Panc1 (cell line): Measurements from ENCODE around the gene PPP1R1C. TPM values are rescaled to one million over a fixed set of nuclear protein-coding genes. Genes with fewer than 3 reads are reported as not detected.

Experiments
- ATAC-seq: fragments of 200-7000 bp; cut with Tn5 transposase; 2 replicates; pipeline ENCODE4 v1.9.1; 2020; ENCODE audit warnings: mild to moderate bottlenecking, moderate library complexity
- BruUV-seq: library from RNA; stranded (reverse); fragments of 400-500 nt; replicated peaks from 2 replicates; lab custom pipeline; 2021; lab: Mats Ljungman, UMichigan
- CTCF ChIA-PET: fragments of 300-600 bp; sonication (Branson Sonifier 250); formaldehyde crosslinking; loops from one replicate; lab custom pipeline; 2022; ENCODE audit warnings: antibody characterized with exemption; lab: Charles Lee
- POLR2A ChIA-PET: fragments of 300-600 bp; sonication (Branson Sonifier 250); formaldehyde crosslinking; loops from one replicate; lab custom pipeline; 2022; ENCODE audit warnings: antibody characterized with exemption; lab: Charles Lee
- DNase-seq: peaks from one replicate; pipeline ENCODE4 v3.0.0-alpha.2; 2010; ENCODE audit warnings: low read depth, low spot score
- H3K27ac ChIP-seq: 2 replicates; pipeline ENCODE4 v1.5.1; 2011; ENCODE audit warnings: mild to moderate bottlenecking, low read length, inconsistent platforms
- H3K27me3 ChIP-seq: fragments of 200-500 bp; sonication (Bioruptor generic); 2 replicates; pipeline ENCODE4 v1.6.0; 2014; ENCODE audit warnings: low read length, inconsistent platforms; ENCODE audit not compliant: control insufficient read depth, insufficient read depth
- H3K36me3 ChIP-seq: fragments of 200-500 bp; sonication (Bioruptor generic); 2 replicates; pipeline ENCODE4 v1.5.1; 2014; ENCODE audit warnings: inconsistent platforms, mild to moderate bottlenecking, low read length, moderate library complexity; ENCODE audit not compliant: control insufficient read depth, insufficient read depth
- H3K4me1 ChIP-seq: 2 replicates; pipeline ENCODE4 v1.5.1; 2011; ENCODE audit warnings: inconsistent platforms, mild to moderate bottlenecking, low read length, moderate library complexity; ENCODE audit not compliant: control insufficient read depth, insufficient read depth
- H3K4me3 ChIP-seq, 2 experiments: 2 replicates each; pipeline ENCODE4 v1.5.1; 2011 to 2012; ENCODE audit warnings: low read depth in 2 of 2, low read length in 2 of 2, mild to moderate bottlenecking in 2 of 2, inconsistent platforms in 1 of 2, moderate library complexity in 1 of 2
- H3K9me3 ChIP-seq: fragments of 200-500 bp; sonication (Bioruptor generic); 2 replicates; pipeline ENCODE4 v1.5.1; 2014; ENCODE audit warnings: low read depth, mild to moderate bottlenecking, inconsistent platforms, low read length, moderate library complexity; ENCODE audit not compliant: control insufficient read depth, insufficient read depth
- POLR2AphosphoS5 ChIP-seq: IDR thresholded peaks from 2 replicates; pipeline ENCODE4 v1.6.1; 2012; ENCODE audit warnings: mild to moderate bottlenecking, low read depth, low read length, moderate library complexity
- SIN3A ChIP-seq: IDR thresholded peaks from 2 replicates; pipeline ENCODE4 v1.6.1; 2012; ENCODE audit warnings: low read depth, mild to moderate bottlenecking, low read length, moderate library complexity, borderline replicate concordance; ENCODE audit not compliant: insufficient read depth
- TCF7L2 ChIP-seq: IDR thresholded peaks from 2 replicates; pipeline ENCODE4 v1.6.1; 2011; ENCODE audit warnings: mild to moderate bottlenecking, low read depth, low read length, inconsistent platforms
- in situ Hi-C: cut with HindIII; loops from 2 replicates; pipeline ENCODE4 v1.10.0; 2016; ENCODE audit warnings: low sequenced_read_pairs, low pct_unique_long_range_greater_than_20kb
- intact Hi-C: fragments of 100-400 bp; cut with micrococcal nuclease; formaldehyde crosslinking; loops from one replicate; pipeline ENCODE4 v1.10.0; 2022; ENCODE audit not compliant: unreplicated experiment
- total RNA-seq: library from RNA; stranded (reverse); gene quantifications from one replicate; pipeline ENCODE4 v1.2.1, GENCODE V29; 2021; ENCODE audit not compliant: unreplicated experiment
- TF ChIP-seq, protein P1 (sequence below): fragments of 450-650 bp; IDR thresholded peaks from 2 replicates; pipeline ENCODE4 v1.5.1; 2017; ENCODE audit warnings: mild to moderate bottlenecking
- TF ChIP-seq, protein P2 (sequence below), 2 experiments: IDR thresholded peaks; 2 replicates each; pipeline ENCODE4 v1.6.1; 2011 to 2012; ENCODE audit warnings: low read depth in 2 of 2, control low read depth in 1 of 2, low read length in 1 of 2, mild to moderate bottlenecking in 1 of 2, moderate library complexity in 1 of 2; ENCODE audit not compliant: insufficient read depth in 1 of 2

PPP1R1C gene
- total RNA-seq, 1 experiment from 2014 or later = 2.6 TPM

DNA sequence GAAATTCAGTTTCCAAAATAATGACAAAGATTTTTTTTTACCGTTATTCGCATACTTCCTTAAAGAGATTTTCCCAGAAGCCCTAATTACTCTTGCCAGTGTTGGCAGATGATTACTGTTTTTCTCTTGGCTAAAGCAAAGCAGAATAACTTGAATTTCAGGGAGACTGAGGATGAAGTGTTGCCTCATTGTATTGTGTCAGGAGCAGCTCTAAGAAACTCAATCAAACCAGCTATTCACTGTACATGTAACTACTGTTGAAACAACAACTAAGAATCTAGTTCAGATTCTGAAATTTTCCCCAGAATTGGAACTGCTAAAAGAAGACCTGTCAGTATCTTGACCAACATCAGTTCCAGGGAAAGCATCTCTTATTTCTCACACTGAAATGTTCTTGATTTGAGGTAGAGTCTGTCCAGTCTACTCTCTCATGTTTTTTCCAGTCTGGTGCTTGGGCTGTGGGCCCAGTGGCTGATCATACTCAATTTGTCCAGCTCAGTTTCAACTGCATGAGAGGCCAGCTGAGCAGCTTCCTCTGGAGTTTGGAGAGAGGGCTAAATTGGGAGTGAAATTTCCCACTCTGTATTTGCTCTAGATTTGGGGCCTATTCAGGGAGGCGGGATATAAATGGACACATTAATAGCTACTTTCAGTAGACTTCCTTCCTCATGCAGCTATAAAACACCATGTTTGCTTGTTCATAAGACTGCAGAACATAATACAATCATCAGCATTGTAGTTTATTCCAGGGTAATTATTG is 78.5 kb downstream of the PPP1R1C start:
- BruUV-seq = no TSS peak
- in situ Hi-C loops = no loop called here
- intact Hi-C loops = no loop called here

DNA sequence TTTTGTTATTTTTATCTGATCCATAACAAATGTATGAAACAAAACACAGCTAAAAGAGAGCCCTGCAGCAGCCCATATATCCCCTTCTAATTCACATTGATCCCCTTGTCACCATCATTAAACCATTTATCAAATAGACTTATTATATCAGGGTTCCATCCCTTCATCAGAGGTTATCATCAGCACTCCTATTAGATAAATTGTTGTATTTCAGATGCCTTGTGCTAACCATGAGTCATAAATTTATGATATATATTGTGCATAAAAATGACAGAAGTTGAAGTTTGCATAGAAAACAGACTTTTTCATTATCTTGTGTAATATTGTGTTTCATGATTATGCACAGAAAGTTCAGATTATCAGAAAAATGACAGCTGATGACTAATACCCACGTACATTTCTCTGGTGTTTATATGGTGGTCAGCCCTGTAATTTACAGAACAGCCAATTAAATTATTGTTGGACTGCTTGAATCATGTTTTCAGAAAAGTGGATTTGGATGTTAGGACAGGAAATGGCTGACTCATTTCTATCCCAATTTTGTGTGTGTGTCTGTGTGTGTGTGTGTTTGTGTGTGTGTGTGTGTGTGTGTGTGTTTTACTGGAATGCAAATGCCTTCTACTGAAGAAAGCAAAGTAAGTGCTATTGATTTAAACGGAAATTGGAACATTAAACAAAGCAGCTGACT is 80.9 kb downstream of the PPP1R1C start:
- Histone ChIP-seq H3K4me1 (no peaks in the 10 kb centered on the region), H3K27me3 (no peaks in the 10 kb centered on the region), H3K4me3 (no peak overlapping the region), H3K9me3 (no peaks in the 10 kb centered on the region), H3K27ac (no peak overlapping the region), H3K36me3 (no peaks in the 10 kb centered on the region)
- POLR2A ChIA-PET = no interaction called here
- DNase-seq (no peak), ATAC-seq (no peak)
- intact Hi-C loops = no loop called here
- CTCF ChIA-PET = no interaction called here
- in situ Hi-C loops = no loop called here
- TF ChIP-seq SIN3A (no peak), POLR2AphosphoS5 (no peak), TCF7L2 (no peak)
- TF ChIP-seq, protein P1, sequence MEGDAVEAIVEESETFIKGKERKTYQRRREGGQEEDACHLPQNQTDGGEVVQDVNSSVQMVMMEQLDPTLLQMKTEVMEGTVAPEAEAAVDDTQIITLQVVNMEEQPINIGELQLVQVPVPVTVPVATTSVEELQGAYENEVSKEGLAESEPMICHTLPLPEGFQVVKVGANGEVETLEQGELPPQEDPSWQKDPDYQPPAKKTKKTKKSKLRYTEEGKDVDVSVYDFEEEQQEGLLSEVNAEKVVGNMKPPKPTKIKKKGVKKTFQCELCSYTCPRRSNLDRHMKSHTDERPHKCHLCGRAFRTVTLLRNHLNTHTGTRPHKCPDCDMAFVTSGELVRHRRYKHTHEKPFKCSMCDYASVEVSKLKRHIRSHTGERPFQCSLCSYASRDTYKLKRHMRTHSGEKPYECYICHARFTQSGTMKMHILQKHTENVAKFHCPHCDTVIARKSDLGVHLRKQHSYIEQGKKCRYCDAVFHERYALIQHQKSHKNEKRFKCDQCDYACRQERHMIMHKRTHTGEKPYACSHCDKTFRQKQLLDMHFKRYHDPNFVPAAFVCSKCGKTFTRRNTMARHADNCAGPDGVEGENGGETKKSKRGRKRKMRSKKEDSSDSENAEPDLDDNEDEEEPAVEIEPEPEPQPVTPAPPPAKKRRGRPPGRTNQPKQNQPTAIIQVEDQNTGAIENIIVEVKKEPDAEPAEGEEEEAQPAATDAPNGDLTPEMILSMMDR = no peak
- TF ChIP-seq, protein P2, sequence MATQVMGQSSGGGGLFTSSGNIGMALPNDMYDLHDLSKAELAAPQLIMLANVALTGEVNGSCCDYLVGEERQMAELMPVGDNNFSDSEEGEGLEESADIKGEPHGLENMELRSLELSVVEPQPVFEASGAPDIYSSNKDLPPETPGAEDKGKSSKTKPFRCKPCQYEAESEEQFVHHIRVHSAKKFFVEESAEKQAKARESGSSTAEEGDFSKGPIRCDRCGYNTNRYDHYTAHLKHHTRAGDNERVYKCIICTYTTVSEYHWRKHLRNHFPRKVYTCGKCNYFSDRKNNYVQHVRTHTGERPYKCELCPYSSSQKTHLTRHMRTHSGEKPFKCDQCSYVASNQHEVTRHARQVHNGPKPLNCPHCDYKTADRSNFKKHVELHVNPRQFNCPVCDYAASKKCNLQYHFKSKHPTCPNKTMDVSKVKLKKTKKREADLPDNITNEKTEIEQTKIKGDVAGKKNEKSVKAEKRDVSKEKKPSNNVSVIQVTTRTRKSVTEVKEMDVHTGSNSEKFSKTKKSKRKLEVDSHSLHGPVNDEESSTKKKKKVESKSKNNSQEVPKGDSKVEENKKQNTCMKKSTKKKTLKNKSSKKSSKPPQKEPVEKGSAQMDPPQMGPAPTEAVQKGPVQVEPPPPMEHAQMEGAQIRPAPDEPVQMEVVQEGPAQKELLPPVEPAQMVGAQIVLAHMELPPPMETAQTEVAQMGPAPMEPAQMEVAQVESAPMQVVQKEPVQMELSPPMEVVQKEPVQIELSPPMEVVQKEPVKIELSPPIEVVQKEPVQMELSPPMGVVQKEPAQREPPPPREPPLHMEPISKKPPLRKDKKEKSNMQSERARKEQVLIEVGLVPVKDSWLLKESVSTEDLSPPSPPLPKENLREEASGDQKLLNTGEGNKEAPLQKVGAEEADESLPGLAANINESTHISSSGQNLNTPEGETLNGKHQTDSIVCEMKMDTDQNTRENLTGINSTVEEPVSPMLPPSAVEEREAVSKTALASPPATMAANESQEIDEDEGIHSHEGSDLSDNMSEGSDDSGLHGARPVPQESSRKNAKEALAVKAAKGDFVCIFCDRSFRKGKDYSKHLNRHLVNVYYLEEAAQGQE (IDR thresholded peaks at IDR 0.05; ENCODE audit: insufficient read depth in 1 of 2, low read depth in 2 of 2, low read length in 1 of 2) = no peak
- BruUV-seq = no TSS peak

More for the DNA sequence above, 78.5 kb downstream of the PPP1R1C start:
- CTCF ChIA-PET = no interaction called here
- H3K36me3 ChIP-seq = no peaks in the 10 kb centered on the region
- no peak overlapping the region for H3K27ac ChIP-seq
- no peak for ATAC-seq
- no peak for DNase-seq
- no peaks in the 10 kb centered on the region for H3K27me3 ChIP-seq
- TF ChIP-seq SIN3A (no peak), TCF7L2 (no peak), POLR2AphosphoS5 (no peak)
- TF ChIP-seq, protein P2 (IDR thresholded peaks at IDR 0.05; ENCODE audit: insufficient read depth in 1 of 2, low read depth in 2 of 2, low read length in 1 of 2) = no peak
- TF ChIP-seq, protein P1 = no peak
- no peaks in the 10 kb centered on the region for H3K9me3 ChIP-seq
- H3K4me3 ChIP-seq = no peak overlapping the region
- H3K4me1 ChIP-seq = no peaks in the 10 kb centered on the region
- POLR2A ChIA-PET = interaction anchor here (0.7 kb wide), 1 partner anchor 8 kb away, joined by 3 read pairs; no protein-coding TSS in a partner anchor
